GM12878 (cell line): ENCODE data around the gene MMRN2. TPM values are rescaled to one million over a fixed set of nuclear protein-coding genes. Genes with fewer than 3 reads are reported as not detected.
"Not testable (repeated sequence)": the region's sequence is repeated elsewhere in the genome, so short reads cannot be mapped to it uniquely, and the experiment has no call there.

Source experiments
- ATAC-seq: fragments of 200-7000 bp; cut with Tn5 transposase; 3 replicates; pipeline ENCODE4 v1.9.1; 2020; ENCODE audit warnings: mild to moderate bottlenecking, moderate library complexity
- BruUV-seq: library from RNA; stranded (reverse); fragments of 400-500 nt; replicated peaks from 2 replicates; lab custom pipeline; 2021; lab: Mats Ljungman, UMichigan
- CTCF ChIA-PET: fragments of 300-600 bp; sonication (Branson Sonifier 250); formaldehyde crosslinking; extraction: SDS; loops from one replicate; lab custom pipeline; 2021; ENCODE audit warnings: inconsistent platforms; lab: Yijun Ruan, JAX
- POLR2A ChIA-PET: fragments of 350-600 bp; formaldehyde crosslinking; extraction: SDS; loops from one replicate; lab custom pipeline; 2021; ENCODE audit warnings: inconsistent platforms; lab: Charles Lee
- RAD21 ChIA-PET: fragments of 300-600 bp; sonication (Branson Sonifier 250); formaldehyde crosslinking; loops from one replicate; lab custom pipeline; 2023; ENCODE audit warnings: antibody characterized with exemption; ENCODE audit not compliant: unreplicated experiment; lab: Charles Lee
- SMC1A ChIA-PET: fragments of 300-600 bp; sonication (Branson Sonifier 250); formaldehyde crosslinking; loops from one replicate; lab custom pipeline; 2023; ENCODE audit not compliant: unreplicated experiment, uncharacterized antibody; lab: Charles Lee
- DNase-seq: peaks from one replicate; pipeline ENCODE4 v3.0.0-alpha.2; 2011; ENCODE audit warnings: low read depth, low spot score
- FAIRE-seq: peaks from 3 replicates; lab custom pipeline; 2011; peaks lifted over from hg19 to GRCh38; lab: Jason Lieb, UNC
- H2AFZ ChIP-seq: 2 replicates; pipeline ENCODE4 v1.6.0; 2011; ENCODE audit warnings: low read depth, low read length, control low read depth; ENCODE audit not compliant: control insufficient read depth
- H3K27ac ChIP-seq: 2 replicates; pipeline ENCODE4 v1.5.1; 2011; ENCODE audit warnings: control low read depth; ENCODE audit not compliant: control insufficient read depth, insufficient read depth
- H3K27me3 ChIP-seq, 2 experiments: replicated peaks in 1 of 2; 2 replicates each; pipeline versions ENCODE4 v1.6.0 to v1.6.1; 2011; ENCODE audit warnings: low read length in 1 of 2; ENCODE audit not compliant: control insufficient read depth in 2 of 2, insufficient read depth in 2 of 2
- H3K36me3 ChIP-seq, 2 experiments: 2 replicates each; pipeline ENCODE4 v1.5.1; 2011; ENCODE audit warnings: low read length in 1 of 2; ENCODE audit not compliant: control insufficient read depth in 2 of 2, insufficient read depth in 2 of 2
- H3K4me1 ChIP-seq: 2 replicates; pipeline ENCODE4 v1.6.1; 2011; ENCODE audit warnings: mild to moderate bottlenecking, low read length, moderate library complexity, mixed read lengths; ENCODE audit not compliant: control insufficient read depth, insufficient read depth
- H3K4me2 ChIP-seq: 2 replicates; pipeline ENCODE4 v1.6.0; 2011; ENCODE audit warnings: control low read depth; ENCODE audit not compliant: control insufficient read depth, insufficient read depth
- H3K4me3 ChIP-seq: fragments of 200-600 bp; sonication (generic); 2 replicates; pipeline ENCODE4 v1.5.1; 2016
- H3K79me2 ChIP-seq: 2 replicates; pipeline ENCODE4 v1.6.0; 2011; ENCODE audit warnings: low read length; ENCODE audit not compliant: control insufficient read depth, insufficient read depth
- H3K9ac ChIP-seq: 2 replicates; pipeline ENCODE4 v1.8.0; 2011; ENCODE audit warnings: low read length, control low read depth, mixed read lengths; ENCODE audit not compliant: control insufficient read depth, insufficient read depth
- H3K9me3 ChIP-seq: replicated peaks from 3 replicates; pipeline ENCODE4 v1.5.1; 2011; ENCODE audit warnings: mild to moderate bottlenecking, low read length; ENCODE audit not compliant: control insufficient read depth, insufficient read depth
- H4K20me1 ChIP-seq: 2 replicates; pipeline ENCODE4 v1.6.0; 2011; ENCODE audit not compliant: control insufficient read depth, insufficient read depth
- BACH1 ChIP-seq: fragments of 450-650 bp; IDR thresholded peaks from 2 replicates; pipeline ENCODE4 v1.6.1; 2017; ENCODE audit warnings: mild to moderate bottlenecking, borderline replicate concordance
- CBFB ChIP-seq: IDR thresholded peaks from 2 replicates; pipeline ENCODE4 v1.6.1; 2016; ENCODE audit warnings: antibody characterized with exemption, low read depth
- IKZF1 ChIP-seq: fragments of 450-650 bp; conservative IDR thresholded peaks from 2 replicates; pipeline ENCODE4 v1.6.1; 2017; ENCODE audit warnings: antibody characterized with exemption, mild to moderate bottlenecking
- IRF5 ChIP-seq: fragments of 450-650 bp; IDR thresholded peaks from 2 replicates; pipeline ENCODE4 v1.6.1; 2017; ENCODE audit warnings: borderline replicate concordance
- MAX ChIP-seq: IDR thresholded peaks from 2 replicates; pipeline ENCODE4 v1.6.1; 2012; ENCODE audit warnings: low read depth, low read length, improper control_type of control experiment
- MEF2B ChIP-seq: fragments of 450-650 bp; IDR thresholded peaks from 2 replicates; pipeline ENCODE4 v1.6.1; 2018; ENCODE audit warnings: mild to moderate bottlenecking, moderate library complexity; ENCODE audit not compliant: partially characterized antibody, poor library complexity, severe bottlenecking
- NFYA ChIP-seq: IDR thresholded peaks from 2 replicates; pipeline ENCODE4 v1.6.1; 2011; ENCODE audit warnings: low read depth, mild to moderate bottlenecking, low read length, improper control_type of control experiment, borderline replicate concordance
- PAX8 ChIP-seq: fragments of 450-650 bp; IDR thresholded peaks from 2 replicates; pipeline ENCODE4 v1.6.1; 2017; ENCODE audit warnings: mild to moderate bottlenecking, moderate library complexity
- SPI1 ChIP-seq: IDR thresholded peaks from 2 replicates; pipeline ENCODE4 v1.6.1; 2011; ENCODE audit warnings: low read depth, mild to moderate bottlenecking, low read length, moderate library complexity, borderline replicate concordance; ENCODE audit not compliant: insufficient read depth
- STAT3 ChIP-seq: IDR thresholded peaks from 2 replicates; pipeline ENCODE4 v1.6.1; 2011; ENCODE audit warnings: low read depth, low read length, improper control_type of control experiment
- ZNF622 ChIP-seq: fragments of 450-650 bp; IDR thresholded peaks from 2 replicates; pipeline ENCODE4 v1.6.1; 2017; ENCODE audit warnings: mild to moderate bottlenecking, inconsistent platforms
- WGBS: methylation state at CpG from one replicate; pipeline ENCODE4 v1.1.6; 2016; ENCODE audit warnings: low lambda C conversion rate; ENCODE audit not compliant: insufficient replicate concordance, insufficient coverage; ENCODE audit errors: missing lambda C conversion rate; 5-methylcytosine and 5-hydroxymethylcytosine counted together
- in situ Hi-C: fragments of 300-500 bp; cut with MboI; formaldehyde crosslinking; loops from 9 replicates; pipeline ENCODE4 v1.14.3; 2018; ENCODE audit warnings: mixed read lengths
- intact Hi-C: fragments of 100-400 bp; cut with micrococcal nuclease; formaldehyde crosslinking; loops from one replicate; pipeline ENCODE4 v1.14.2; 2022; ENCODE audit not compliant: unreplicated experiment
- polyA plus RNA-seq, 11 experiments: library from polyadenylated mRNA; depleted of rRNA in 4 of 11; unstranded in 6 of 11; stranded (reverse) in 5 of 11; fragments of >200 nt; fragmentation: Nextera tagmentation in 4 of 11; fragmentation: Illumina TruSeq in 1 of 11; extraction: Ambion mirVana in 4 of 11; extraction: Trizol in 1 of 11; gene quantifications; 1 replicate in 1 of 11; 2 replicates in 10 of 11; pipeline versions ENCODE4 v1.2.1 to v1.2.3, GENCODE V29; 2011 to 2016; ENCODE audit warnings: inconsistent platforms in 2 of 11, missing spikeins in 2 of 11, low read depth in 1 of 11
- total RNA-seq, 4 experiments: library from RNA; depleted of rRNA in 3 of 4; stranded (reverse); fragments of >200 nt in 3 of 4; fragmentation: Illumina TruSeq in 1 of 4; extraction: Trizol in 1 of 4; gene quantifications; 2 replicates each; pipeline versions ENCODE4 v1.2.1 to v1.2.3, GENCODE V29; 2013 to 2021
- TF ChIP-seq, protein P1 (sequence below): fragments of 450-650 bp; formaldehyde crosslinking; IDR thresholded peaks from 2 replicates; pipeline ENCODE4 v1.4.0; 2020; ENCODE audit warnings: mild to moderate bottlenecking, moderate library complexity

The MMRN2 gene
- total and polyA plus RNA-seq, 10 of the 15 experiments (the other 5 are each of a cell fraction or from before 2014, with no cell fraction given) = 0.09 to 1.0 (median 0.54) TPM; not detected in 3

DNA sequence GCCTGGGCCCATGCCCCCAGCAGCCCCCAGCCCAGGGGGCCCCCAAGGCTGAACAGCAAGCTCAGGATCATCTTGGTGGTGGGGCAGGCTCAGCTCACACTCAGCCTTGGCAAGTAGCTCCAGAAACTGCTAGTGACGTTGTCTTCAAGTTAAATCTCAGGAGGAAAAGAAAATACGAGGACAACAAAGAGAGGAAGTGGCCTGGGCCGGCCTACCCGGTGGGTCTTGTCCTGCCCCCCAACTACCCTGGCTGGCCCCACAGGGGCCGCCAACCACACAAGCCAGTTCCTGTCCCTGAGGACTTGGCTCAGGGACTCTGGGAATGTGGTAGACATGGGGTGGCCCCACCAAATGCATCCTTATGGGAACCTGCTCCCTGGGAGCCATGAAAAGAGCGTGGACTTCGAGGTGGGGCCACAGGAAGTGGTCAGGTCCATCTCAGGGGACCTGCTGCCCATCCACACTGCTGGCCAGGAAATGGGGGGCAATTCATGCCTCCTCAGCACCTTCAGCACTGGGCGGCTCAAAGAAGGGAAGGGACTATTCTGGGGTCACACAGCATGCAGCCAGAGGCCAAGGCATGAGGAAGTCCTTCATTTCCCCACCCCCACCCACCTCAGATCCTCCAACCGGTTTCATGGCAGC, at the start of gene MMRN2 (continued):
- TF ChIP-seq, protein P1, sequence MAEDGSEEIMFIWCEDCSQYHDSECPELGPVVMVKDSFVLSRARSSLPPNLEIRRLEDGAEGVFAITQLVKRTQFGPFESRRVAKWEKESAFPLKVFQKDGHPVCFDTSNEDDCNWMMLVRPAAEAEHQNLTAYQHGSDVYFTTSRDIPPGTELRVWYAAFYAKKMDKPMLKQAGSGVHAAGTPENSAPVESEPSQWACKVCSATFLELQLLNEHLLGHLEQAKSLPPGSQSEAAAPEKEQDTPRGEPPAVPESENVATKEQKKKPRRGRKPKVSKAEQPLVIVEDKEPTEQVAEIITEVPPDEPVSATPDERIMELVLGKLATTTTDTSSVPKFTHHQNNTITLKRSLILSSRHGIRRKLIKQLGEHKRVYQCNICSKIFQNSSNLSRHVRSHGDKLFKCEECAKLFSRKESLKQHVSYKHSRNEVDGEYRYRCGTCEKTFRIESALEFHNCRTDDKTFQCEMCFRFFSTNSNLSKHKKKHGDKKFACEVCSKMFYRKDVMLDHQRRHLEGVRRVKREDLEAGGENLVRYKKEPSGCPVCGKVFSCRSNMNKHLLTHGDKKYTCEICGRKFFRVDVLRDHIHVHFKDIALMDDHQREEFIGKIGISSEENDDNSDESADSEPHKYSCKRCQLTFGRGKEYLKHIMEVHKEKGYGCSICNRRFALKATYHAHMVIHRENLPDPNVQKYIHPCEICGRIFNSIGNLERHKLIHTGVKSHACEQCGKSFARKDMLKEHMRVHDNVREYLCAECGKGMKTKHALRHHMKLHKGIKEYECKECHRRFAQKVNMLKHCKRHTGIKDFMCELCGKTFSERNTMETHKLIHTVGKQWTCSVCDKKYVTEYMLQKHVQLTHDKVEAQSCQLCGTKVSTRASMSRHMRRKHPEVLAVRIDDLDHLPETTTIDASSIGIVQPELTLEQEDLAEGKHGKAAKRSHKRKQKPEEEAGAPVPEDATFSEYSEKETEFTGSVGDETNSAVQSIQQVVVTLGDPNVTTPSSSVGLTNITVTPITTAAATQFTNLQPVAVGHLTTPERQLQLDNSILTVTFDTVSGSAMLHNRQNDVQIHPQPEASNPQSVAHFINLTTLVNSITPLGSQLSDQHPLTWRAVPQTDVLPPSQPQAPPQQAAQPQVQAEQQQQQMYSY (CRISPR knock-in tag) = no peak
- peak; percentile 19 for TF ChIP-seq MEF2B
- TF ChIP-seq STAT3 = no peak
- no peak for TF ChIP-seq ZNF622
- no peak for TF ChIP-seq NFYA
- TF ChIP-seq CBFB = no peak
- TF ChIP-seq PAX8 = no peak
- no peak for TF ChIP-seq MAX
- 0 out of 2 replicates have a peak, but pooled peaks have one; percentile 18 for TF ChIP-seq IKZF1
- no peak for TF ChIP-seq IRF5
- TF ChIP-seq SPI1 = peak; percentile 28; the same call in 1 of the 2 replicates
- TF ChIP-seq BACH1 = no peak

- DNase-seq, H3K9ac ChIP-seq, RAD21 ChIA-PET, FAIRE-seq, intact Hi-C loops, CTCF ChIA-PET, BruUV-seq, in situ Hi-C loops, H3K9me3 ChIP-seq, H3K27me3 ChIP-seq, ATAC-seq, H3K4me2 ChIP-seq, H3K79me2 ChIP-seq, H3K4me3 ChIP-seq, SMC1A ChIA-PET, POLR2A ChIA-PET, H2AFZ ChIP-seq, H4K20me1 ChIP-seq, H3K36me3 ChIP-seq, H3K27ac ChIP-seq, H3K4me1 ChIP-seq: not testable (repeated sequence)
- 50% methylated on average over 1 of the region's 1 CpG for WGBS
Observed at GRCh38 chr10:87007124-87007523, 49.7 kb upstream of the MMRN2 start.
